GM12878 (cell line): ENCODE measurements around the gene AQP11. TPM values are rescaled to one million over a fixed set of nuclear protein-coding genes. Genes with fewer than 3 reads are reported as not detected.
"Not testable (repeated sequence)": the region's sequence is repeated elsewhere in the genome, so short reads cannot be mapped to it uniquely, and the experiment has no call there.

ENCODE experiments used
- ATAC-seq: fragments of 200-7000 bp; cut with Tn5 transposase; 3 replicates; pipeline ENCODE4 v1.9.1; 2020; ENCODE audit warnings: mild to moderate bottlenecking, moderate library complexity
- BruUV-seq: library from RNA; stranded (reverse); fragments of 400-500 nt; replicated peaks from 2 replicates; lab custom pipeline; 2021; lab: Mats Ljungman, UMichigan
- CTCF ChIA-PET: fragments of 300-600 bp; sonication (Branson Sonifier 250); formaldehyde crosslinking; extraction: SDS; loops from one replicate; lab custom pipeline; 2021; ENCODE audit warnings: inconsistent platforms; lab: Yijun Ruan, JAX
- POLR2A ChIA-PET: fragments of 350-600 bp; formaldehyde crosslinking; extraction: SDS; loops from one replicate; lab custom pipeline; 2021; ENCODE audit warnings: inconsistent platforms; lab: Charles Lee
- RAD21 ChIA-PET: fragments of 300-600 bp; sonication (Branson Sonifier 250); formaldehyde crosslinking; loops from one replicate; lab custom pipeline; 2023; ENCODE audit warnings: antibody characterized with exemption; ENCODE audit not compliant: unreplicated experiment; lab: Charles Lee
- SMC1A ChIA-PET: fragments of 300-600 bp; sonication (Branson Sonifier 250); formaldehyde crosslinking; loops from one replicate; lab custom pipeline; 2023; ENCODE audit not compliant: unreplicated experiment, uncharacterized antibody; lab: Charles Lee
- DNase-seq: peaks from one replicate; pipeline ENCODE4 v3.0.0-alpha.2; 2011; ENCODE audit warnings: low read depth, low spot score
- FAIRE-seq: peaks from 3 replicates; lab custom pipeline; 2011; peaks lifted over from hg19 to GRCh38; lab: Jason Lieb, UNC
- H2AFZ ChIP-seq: 2 replicates; pipeline ENCODE4 v1.6.0; 2011; ENCODE audit warnings: low read depth, low read length, control low read depth; ENCODE audit not compliant: control insufficient read depth
- H3K27ac ChIP-seq: 2 replicates; pipeline ENCODE4 v1.5.1; 2011; ENCODE audit warnings: control low read depth; ENCODE audit not compliant: control insufficient read depth, insufficient read depth
- H3K27me3 ChIP-seq, 2 experiments: replicated peaks in 1 of 2; 2 replicates each; pipeline versions ENCODE4 v1.6.0 to v1.6.1; 2011; ENCODE audit warnings: low read length in 1 of 2; ENCODE audit not compliant: control insufficient read depth in 2 of 2, insufficient read depth in 2 of 2
- H3K36me3 ChIP-seq, 2 experiments: 2 replicates each; pipeline ENCODE4 v1.5.1; 2011; ENCODE audit warnings: low read length in 1 of 2; ENCODE audit not compliant: control insufficient read depth in 2 of 2, insufficient read depth in 2 of 2
- H3K4me1 ChIP-seq: 2 replicates; pipeline ENCODE4 v1.6.1; 2011; ENCODE audit warnings: mild to moderate bottlenecking, low read length, moderate library complexity, mixed read lengths; ENCODE audit not compliant: control insufficient read depth, insufficient read depth
- H3K4me2 ChIP-seq: 2 replicates; pipeline ENCODE4 v1.6.0; 2011; ENCODE audit warnings: control low read depth; ENCODE audit not compliant: control insufficient read depth, insufficient read depth
- H3K4me3 ChIP-seq: fragments of 200-600 bp; sonication (generic); 2 replicates; pipeline ENCODE4 v1.5.1; 2016
- H3K79me2 ChIP-seq: 2 replicates; pipeline ENCODE4 v1.6.0; 2011; ENCODE audit warnings: low read length; ENCODE audit not compliant: control insufficient read depth, insufficient read depth
- H3K9ac ChIP-seq: 2 replicates; pipeline ENCODE4 v1.8.0; 2011; ENCODE audit warnings: low read length, control low read depth, mixed read lengths; ENCODE audit not compliant: control insufficient read depth, insufficient read depth
- H3K9me3 ChIP-seq: replicated peaks from 3 replicates; pipeline ENCODE4 v1.5.1; 2011; ENCODE audit warnings: mild to moderate bottlenecking, low read length; ENCODE audit not compliant: control insufficient read depth, insufficient read depth
- H4K20me1 ChIP-seq: 2 replicates; pipeline ENCODE4 v1.6.0; 2011; ENCODE audit not compliant: control insufficient read depth, insufficient read depth
- CBFB ChIP-seq: IDR thresholded peaks from 2 replicates; pipeline ENCODE4 v1.6.1; 2016; ENCODE audit warnings: antibody characterized with exemption, low read depth
- E2F8 ChIP-seq: fragments of 450-650 bp; IDR thresholded peaks from 2 replicates; pipeline ENCODE4 v1.6.1; 2018; ENCODE audit warnings: mild to moderate bottlenecking, low read depth, moderate library complexity; ENCODE audit not compliant: partially characterized antibody
- E4F1 ChIP-seq: fragments of 450-650 bp; IDR thresholded peaks from 2 replicates; pipeline ENCODE4 v1.6.1; 2018; ENCODE audit warnings: borderline replicate concordance, mild to moderate bottlenecking; ENCODE audit not compliant: partially characterized antibody
- EGR1 ChIP-seq, 2 experiments: IDR thresholded peaks; 1 replicate in 1 of 2; 2 replicates in 1 of 2; pipeline ENCODE4 v1.6.1; 2011 to 2012; ENCODE audit warnings: low read depth in 2 of 2, low read length in 2 of 2, borderline replicate concordance in 1 of 2, mild to moderate bottlenecking in 1 of 2, moderate library complexity in 1 of 2
- LARP7 ChIP-seq: fragments of 450-650 bp; IDR thresholded peaks from 2 replicates; pipeline ENCODE4 v1.6.1; 2017; ENCODE audit warnings: mild to moderate bottlenecking
- RUNX3 ChIP-seq: IDR thresholded peaks from 2 replicates; pipeline ENCODE4 v1.6.1; 2012; ENCODE audit warnings: low read length, inconsistent platforms
- TCF3 ChIP-seq: IDR thresholded peaks from 2 replicates; pipeline ENCODE4 v1.6.1; 2012; ENCODE audit warnings: low read depth, mild to moderate bottlenecking, low read length, borderline replicate concordance; ENCODE audit not compliant: insufficient read depth
- WGBS: methylation state at CpG from one replicate; pipeline ENCODE4 v1.1.6; 2016; ENCODE audit warnings: low lambda C conversion rate; ENCODE audit not compliant: insufficient replicate concordance, insufficient coverage; ENCODE audit errors: missing lambda C conversion rate; 5-methylcytosine and 5-hydroxymethylcytosine counted together
- in situ Hi-C: fragments of 300-500 bp; cut with MboI; formaldehyde crosslinking; loops from 9 replicates; pipeline ENCODE4 v1.14.3; 2018; ENCODE audit warnings: mixed read lengths
- intact Hi-C: fragments of 100-400 bp; cut with micrococcal nuclease; formaldehyde crosslinking; loops from one replicate; pipeline ENCODE4 v1.14.2; 2022; ENCODE audit not compliant: unreplicated experiment
- polyA plus RNA-seq, 11 experiments: library from polyadenylated mRNA; depleted of rRNA in 4 of 11; unstranded in 6 of 11; stranded (reverse) in 5 of 11; fragments of >200 nt; fragmentation: Nextera tagmentation in 4 of 11; fragmentation: Illumina TruSeq in 1 of 11; extraction: Ambion mirVana in 4 of 11; extraction: Trizol in 1 of 11; gene quantifications; 1 replicate in 1 of 11; 2 replicates in 10 of 11; pipeline versions ENCODE4 v1.2.1 to v1.2.3, GENCODE V29; 2011 to 2016; ENCODE audit warnings: inconsistent platforms in 2 of 11, missing spikeins in 2 of 11, low read depth in 1 of 11
- total RNA-seq, 4 experiments: library from RNA; depleted of rRNA in 3 of 4; stranded (reverse); fragments of >200 nt in 3 of 4; fragmentation: Illumina TruSeq in 1 of 4; extraction: Trizol in 1 of 4; gene quantifications; 2 replicates each; pipeline versions ENCODE4 v1.2.1 to v1.2.3, GENCODE V29; 2013 to 2021

AQP11 gene
- total and polyA plus RNA-seq, 10 of the 15 experiments (the other 5 are each of a cell fraction or from before 2014, with no cell fraction given), result 0.14 to 2.1 (median 0.54) TPM

- TF ChIP-seq E4F1, result no peak
- TF ChIP-seq LARP7, result no peak
- TF ChIP-seq, all 136 proteins: peak for 3
Measured at GRCh38 chr11:77619576-77620198, 29.9 kb downstream of the AQP11 start (continued).

- POLR2A ChIA-PET, result interaction anchor here (1.1 kb wide), 1 partner anchor 12 kb away, joined by 3 read pairs; no protein-coding TSS in a partner anchor
- Histone ChIP-seq H3K36me3 (peaks cover 0 to 12% of the 10 kb centered on the region in 2 experiments; a peak in 2 of 4 replicates), H3K4me2 (peak overlapping the region; percentile 56; the same call in 1 of the 2 replicates), H2AFZ (no peak overlapping the region)
- no peak for DNase-seq
- no peak for ATAC-seq
- no peak for FAIRE-seq
- intact Hi-C loops, result no loop called here
- TF ChIP-seq TCF3 (no peak), CBFB (no peak), EGR1 (IDR thresholded peaks at IDR 0.05; ENCODE audit: borderline replicate concordance in 1 of 2, low read depth in 2 of 2, low read length in 2 of 2) (no peak), RUNX3 (peak; percentile 27; the same call in 1 of the 2 replicates), E2F8 (no peak)
- TF ChIP-seq, all 136 proteins: peak for 1
- Histone ChIP-seq H3K4me3 (no peak overlapping the region), H3K9me3 (peaks cover 1% of the 10 kb centered on the region; the same call in 1 of the 3 replicates), H3K4me1 (peaks cover 4% of the 10 kb centered on the region; the same call in 1 of the 2 replicates), H4K20me1 (no peaks in the 10 kb centered on the region), H3K27me3 (no peaks in the 10 kb centered on the region), H3K9ac (no peak overlapping the region), H3K27ac (peak overlapping the region; percentile 50), H3K79me2 (peaks cover 35% of the 10 kb centered on the region)
- CTCF ChIA-PET, result interaction anchor here (0.6 to 2.8 kb wide), 5 partner anchors 11 to 926 kb away, joined by 3 to 22 read pairs (median 3); no protein-coding TSS in a partner anchor
- SMC1A ChIA-PET, result interaction anchor here (0.9 to 1.7 kb wide), 4 partner anchors 11 to 228 kb away, joined by 3 to 5 read pairs (median 4); no protein-coding TSS in a partner anchor
- RAD21 ChIA-PET, result interaction anchor here (0.9 to 1.3 kb wide), 4 partner anchors 17 to 583 kb away, joined by 3 to 4 read pairs (median 3); partner anchors contain the start of gene INTS4
- in situ Hi-C loops, result no loop called here
- no TSS peak for BruUV-seq
- 72% methylated on average over 4 of the region's 4 CpGs for WGBS
Measured at GRCh38 chr11:77630157-77630710, 40.5 kb downstream of the AQP11 start.

- H3K9ac ChIP-seq, ATAC-seq, H3K36me3 ChIP-seq, H3K4me2 ChIP-seq, intact Hi-C loops, H3K4me3 ChIP-seq, FAIRE-seq, BruUV-seq, H3K27me3 ChIP-seq, DNase-seq, H4K20me1 ChIP-seq, in situ Hi-C loops, RAD21 ChIA-PET, H3K9me3 ChIP-seq, H3K27ac ChIP-seq, H2AFZ ChIP-seq: not testable (repeated sequence)
- 90% methylated on average over 5 of the region's 5 CpGs for WGBS
- SMC1A ChIA-PET, result interaction anchor here (0.9 kb wide), 1 partner anchor 361 kb away, joined by 3 read pairs; no protein-coding TSS in a partner anchor
- POLR2A ChIA-PET, result interaction anchor here (0.6 kb wide), 1 partner anchor 27 kb away, joined by 5 read pairs; no protein-coding TSS in a partner anchor
- H3K79me2 ChIP-seq, result peaks cover 61% of the 10 kb centered on the region
- CTCF ChIA-PET, result interaction anchor here (0.6 to 1.4 kb wide), 3 partner anchors 14 to 412 kb away, joined by 3 to 4 read pairs (median 3); no protein-coding TSS in a partner anchor
- H3K4me1 ChIP-seq, result peaks cover 12% of the 10 kb centered on the region
Measured at GRCh38 chr11:77633926-77634325, 44.2 kb downstream of the AQP11 start.
